ENCODE data around the gene CPT2. TPM values are rescaled to one million over a fixed set of nuclear protein-coding genes. Genes with fewer than 3 reads are reported as not detected.
A peak's percentile ranks its signal among the peaks of the same experiment; 100 is the strongest.

Gene CPT2
- total and polyA plus RNA-seq, 2 of the 13 experiments (the other 11 are each of a cell fraction or from before 2014, with no cell fraction given): 12.6 to 14.6 TPM

- TF ChIP-seq BRF2 (CRISPR knock-in tag; IDR thresholded peaks at IDR 0.05) (peak; percentile 41; the same call in 1 of the 2 replicates), ZNF572 (CRISPR knock-in tag; IDR thresholded peaks at IDR 0.05) (0 out of 2 replicates have a peak, but pooled peaks have one; percentile 13), WIZ (CRISPR knock-in tag; IDR thresholded peaks at IDR 0.05) (peak; percentile 64; the same call in 1 of the 2 replicates), ZNF136 (CRISPR knock-in tag; IDR thresholded peaks at IDR 0.05; ENCODE audit: low read depth) (peak; percentile 73; the same call in 1 of the 2 replicates), TFAP4 (IDR thresholded peaks at IDR 0.05; ENCODE audit: borderline replicate concordance, low read depth) (no peak; the same call in 1 of the 2 replicates), REPIN1 (CRISPR knock-in tag; IDR thresholded peaks at IDR 0.05; ENCODE audit: borderline replicate concordance, low read depth) (peak; percentile 85; the same call in 1 of the 2 replicates), PRDM4 (CRISPR knock-in tag; IDR thresholded peaks at IDR 0.05; ENCODE audit: borderline replicate concordance) (0 out of 2 replicates have a peak, but pooled peaks have one; percentile 10), NFIB (CRISPR knock-in tag; IDR thresholded peaks at IDR 0.05; ENCODE audit: borderline replicate concordance) (no peak), BCL3 (CRISPR knock-in tag; IDR thresholded peaks at IDR 0.05) (peak; percentile 85; the same call in 1 of the 2 replicates), AGO1 (IDR thresholded peaks at IDR 0.05; ENCODE audit: low read depth, low read length, poor library complexity, severe bottlenecking) (peak; percentile 71), TBX3 (IDR thresholded peaks at IDR 0.05; ENCODE audit: borderline replicate concordance) (no peak), HCFC1 (IDR thresholded peaks at IDR 0.05; ENCODE audit: low read depth, low read length) (peak; percentile 37; the same call in 1 of the 2 replicates), PHF8 (CRISPR knock-in tag; IDR thresholded peaks at IDR 0.05) (peak; percentile 100), ZNF788 (CRISPR knock-in tag; IDR thresholded peaks at IDR 0.05; ENCODE audit: borderline replicate concordance) (peak; percentile 95), PRDM10 (CRISPR knock-in tag; IDR thresholded peaks at IDR 0.05; ENCODE audit: low read depth) (peak; percentile 39; the same call in 1 of the 2 replicates), SETDB1 (CRISPR knock-in tag; IDR thresholded peaks at IDR 0.05; ENCODE audit: borderline replicate concordance) (no peak), ZFAT (CRISPR knock-in tag; conservative IDR thresholded peaks at IDR 0.05) (no peak), SP5 (CRISPR knock-in tag; IDR thresholded peaks at IDR 0.05; ENCODE audit: borderline replicate concordance, low read depth) (no peak; the same call in 1 of the 2 replicates)
These were observed 23.7 kb downstream of the CPT2 start, which contains the start of gene CZIB (continued) for GRCh38 chr1:53220171-53220961.
